Right hindlimb (tissue), 1 donor: ENCODE measurements around the gene TEX264.

ENCODE experiments used
- DNase-seq: peaks from one replicate; pipeline ENCODE4 v3.0.0-alpha.2; 2018

TEX264 gene

DNA sequence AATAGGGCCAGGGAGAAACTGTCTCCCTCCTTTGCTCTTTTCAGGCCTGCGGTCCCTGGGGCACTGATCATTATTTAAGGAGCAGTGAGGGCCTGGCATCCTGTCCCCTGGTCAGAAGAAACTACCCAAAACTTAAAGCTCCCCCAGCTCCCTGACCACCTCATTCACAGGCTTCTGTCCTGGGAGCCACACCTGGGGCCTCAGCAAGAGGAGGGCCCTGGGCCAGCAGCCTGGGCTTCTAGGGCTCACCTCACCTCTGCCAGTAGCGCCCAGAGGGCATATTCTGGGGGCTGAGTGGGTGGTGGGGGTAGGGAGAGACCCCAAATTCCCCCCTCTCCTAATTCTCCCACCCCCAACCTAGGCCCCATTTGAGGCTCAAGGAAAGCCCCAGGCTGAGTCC is 31.1 kb downstream of the TEX264 start:
- DNase-seq: no peak

DNA sequence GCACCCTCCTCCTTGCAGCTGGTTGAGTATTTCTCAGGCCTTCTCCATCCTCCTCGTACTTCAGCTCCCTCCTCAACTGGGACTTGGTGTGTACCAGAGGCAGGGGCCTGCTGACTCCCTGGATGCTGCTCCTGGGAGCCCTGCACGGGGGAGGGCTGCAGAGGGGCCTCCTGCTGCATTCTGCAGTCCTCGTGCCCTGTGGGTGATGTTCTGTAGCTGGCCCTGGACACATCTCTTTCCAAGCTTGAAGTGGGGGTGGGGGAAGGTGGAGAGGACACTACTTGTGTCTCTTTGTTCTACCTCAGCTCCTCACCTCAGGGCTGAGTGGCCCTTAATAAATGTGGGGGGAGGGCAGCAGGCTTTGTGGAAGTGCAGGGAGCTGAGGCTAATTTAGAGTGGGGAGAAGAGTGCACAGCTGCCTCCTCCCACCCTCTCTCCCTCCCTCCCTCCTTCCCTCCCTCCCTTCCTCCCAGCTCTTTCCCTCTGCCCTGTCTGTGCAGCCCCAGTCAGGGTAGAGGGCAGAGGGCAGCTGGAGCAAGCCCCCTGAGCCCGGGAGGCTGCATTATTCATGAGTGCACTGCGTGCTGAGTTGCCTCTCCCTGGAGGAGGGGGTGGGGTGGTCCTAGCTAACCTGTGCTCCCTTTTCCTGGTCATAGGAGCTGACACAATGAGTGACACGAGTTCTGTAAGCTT is 32.2 kb downstream of the TEX264 start:
- DNase-seq: peak; percentile 4

DNA sequence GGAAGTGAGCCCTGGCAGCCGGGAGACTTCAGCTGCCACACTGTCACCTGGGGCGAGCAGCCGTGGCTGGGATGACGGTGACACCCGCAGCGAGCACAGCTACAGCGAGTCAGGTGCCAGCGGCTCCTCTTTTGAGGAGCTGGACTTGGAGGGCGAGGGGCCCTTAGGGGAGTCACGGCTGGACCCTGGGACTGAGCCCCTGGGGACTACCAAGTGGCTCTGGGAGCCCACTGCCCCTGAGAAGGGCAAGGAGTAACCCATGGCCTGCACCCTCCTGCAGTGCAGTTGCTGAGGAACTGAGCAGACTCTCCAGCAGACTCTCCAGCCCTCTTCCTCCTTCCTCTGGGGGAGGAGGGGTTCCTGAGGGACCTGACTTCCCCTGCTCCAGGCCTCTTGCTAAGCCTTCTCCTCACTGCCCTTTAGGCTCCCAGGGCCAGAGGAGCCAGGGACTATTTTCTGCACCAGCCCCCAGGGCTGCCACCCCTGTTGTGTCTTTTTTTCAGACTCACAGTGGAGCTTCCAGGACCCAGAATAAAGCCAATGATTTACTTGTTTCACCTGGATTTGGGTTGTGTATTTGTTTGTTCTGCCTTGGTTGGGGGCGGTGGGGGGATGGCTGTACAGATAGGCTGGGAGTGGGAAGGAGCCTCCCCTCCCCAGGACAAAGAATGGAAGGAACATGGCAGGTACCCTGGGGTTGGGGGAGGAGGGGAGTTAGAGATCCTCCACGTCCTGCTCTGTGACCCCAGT is 32.9 kb downstream of the TEX264 start:
- peak; percentile 18 for DNase-seq

DNA sequence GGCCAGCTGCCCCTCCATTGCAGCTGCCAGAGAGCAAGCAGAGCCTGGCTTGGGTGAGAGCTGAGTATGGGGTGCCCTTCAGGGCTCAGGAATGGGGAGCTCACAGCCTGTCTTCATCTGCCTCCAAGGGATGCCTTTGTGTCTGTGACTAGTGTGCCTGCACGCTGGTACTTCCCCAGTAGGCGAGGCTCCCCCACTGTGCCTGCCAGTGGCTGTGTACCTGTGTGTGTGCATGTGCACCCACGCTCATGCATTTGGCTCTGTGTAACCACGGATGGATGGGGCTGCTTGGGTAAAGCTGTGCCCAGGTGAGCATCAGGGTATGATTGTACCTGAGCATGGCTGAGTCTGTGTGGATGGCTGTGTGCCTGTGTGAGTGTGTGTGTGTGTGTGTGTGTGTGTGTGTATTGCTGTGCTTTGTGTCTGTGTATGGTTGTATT is 33.5 kb downstream of the TEX264 start:
- peak; percentile 8 for DNase-seq

DNA sequence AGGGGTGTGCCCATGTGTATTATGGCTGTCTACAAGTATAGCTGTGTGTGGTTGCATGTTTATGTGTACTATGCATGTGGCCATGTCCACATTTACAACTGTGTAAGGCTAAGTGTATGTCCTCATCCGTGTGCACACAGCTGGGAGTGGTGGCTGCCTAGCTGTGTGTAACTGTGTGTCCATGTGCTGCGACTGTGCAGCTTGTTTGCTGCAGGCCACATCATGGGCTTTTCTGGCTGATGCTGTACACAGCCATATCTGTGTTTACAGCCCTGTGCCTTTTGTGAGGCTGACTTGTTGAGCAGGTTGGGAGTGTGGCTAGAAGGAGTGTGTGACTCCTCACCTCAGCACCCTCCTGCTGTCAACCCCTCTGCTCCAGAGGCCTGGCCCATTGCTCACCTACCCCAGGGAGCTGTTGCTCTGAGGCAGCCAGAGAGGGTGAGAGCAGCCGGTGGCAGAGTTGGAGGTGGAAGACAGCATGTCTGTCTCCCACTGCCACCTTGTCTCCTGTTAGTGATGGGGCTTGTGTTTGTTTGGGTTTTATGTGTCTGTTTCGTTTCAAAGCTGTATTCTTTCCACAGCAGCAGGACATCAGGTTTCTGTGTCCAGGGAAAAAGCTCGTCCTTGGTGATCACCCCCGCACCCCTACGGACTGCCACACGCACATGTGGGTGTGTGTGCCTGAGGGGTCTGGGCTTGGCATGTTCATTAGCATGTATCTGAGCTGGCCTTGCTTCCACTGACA is 34.4 kb downstream of the TEX264 start:
- peak; percentile 5 for DNase-seq

DNA sequence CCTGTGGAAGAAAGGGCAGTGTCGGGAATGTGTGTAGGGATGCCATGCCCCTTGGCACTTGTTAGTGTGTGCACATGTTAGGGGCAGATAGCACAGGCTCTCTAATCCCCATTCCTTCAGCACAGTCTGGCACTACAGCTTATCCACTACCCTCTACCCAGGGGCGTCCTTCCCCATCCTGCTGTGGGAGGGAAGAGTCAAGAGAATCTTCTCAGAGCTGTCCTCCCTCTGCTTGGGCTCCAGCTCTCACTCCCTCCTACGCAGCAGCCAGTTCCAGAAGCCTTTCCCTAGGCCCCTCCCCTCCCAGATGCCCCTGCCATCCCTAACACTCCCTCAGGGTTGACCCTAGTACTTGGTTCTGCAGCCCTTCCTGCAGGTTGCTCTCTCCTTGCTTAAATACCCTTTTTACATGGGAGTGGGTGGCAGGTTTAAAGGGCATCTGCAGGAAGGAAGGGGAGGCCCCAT is 35.0 kb downstream of the TEX264 start:
- DNase-seq: peak; percentile 10

DNA sequence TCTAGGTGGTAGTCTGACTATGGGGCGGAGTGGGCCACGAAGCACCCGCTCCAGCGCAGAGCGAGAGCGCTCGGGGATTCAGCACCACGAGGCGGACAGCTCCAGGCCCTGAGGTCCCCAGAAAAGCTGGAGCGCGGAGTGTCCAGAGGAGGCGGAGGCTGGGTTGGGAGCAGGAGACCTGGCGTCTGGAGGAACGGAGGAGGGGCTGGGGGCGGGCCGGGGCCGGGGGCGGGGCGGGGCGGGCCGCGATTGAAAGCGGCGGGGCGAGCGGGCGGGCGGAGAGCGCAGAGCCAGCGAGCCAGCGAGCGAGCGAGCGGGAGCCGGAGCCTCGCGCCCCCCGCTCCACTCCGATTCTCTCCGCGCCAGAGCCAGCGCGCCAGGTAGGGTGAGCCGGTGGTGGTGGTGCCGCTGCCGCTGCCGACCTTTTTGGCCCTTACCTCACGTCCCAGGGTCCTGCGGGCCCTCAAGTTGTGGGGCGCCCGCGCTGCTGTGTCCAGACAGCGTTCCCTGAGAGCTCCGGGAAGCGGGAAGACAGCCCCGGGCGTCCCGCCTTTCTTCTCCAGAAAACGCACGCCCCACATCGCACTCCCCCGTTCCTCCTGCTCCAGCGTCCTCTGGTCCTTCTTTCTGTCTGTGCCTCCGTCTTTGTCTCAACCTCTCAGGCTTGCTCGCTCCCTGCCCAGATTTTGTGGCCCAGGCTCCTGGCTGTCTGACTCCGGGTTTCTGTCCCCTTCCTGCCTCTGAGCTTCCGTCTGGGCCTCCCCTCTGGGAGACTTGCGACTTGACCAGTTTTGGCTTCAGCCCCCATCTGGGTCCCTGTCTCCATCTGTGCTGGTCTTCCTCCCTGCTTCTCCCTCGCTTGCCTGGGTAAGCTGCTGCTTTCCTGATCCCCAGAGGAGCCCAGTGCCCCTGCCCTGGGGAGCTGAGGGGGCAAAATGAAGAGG is 36.0 kb downstream of the TEX264 start, which contains the start of gene GRM2:
Gene GRM2, plus strand, starts transcription at position 281 of the 944 bp plus-strand sequence. CDS start 1,916 bp downstream, outside the sequence.
- DNase-seq: peak; percentile 93

DNA sequence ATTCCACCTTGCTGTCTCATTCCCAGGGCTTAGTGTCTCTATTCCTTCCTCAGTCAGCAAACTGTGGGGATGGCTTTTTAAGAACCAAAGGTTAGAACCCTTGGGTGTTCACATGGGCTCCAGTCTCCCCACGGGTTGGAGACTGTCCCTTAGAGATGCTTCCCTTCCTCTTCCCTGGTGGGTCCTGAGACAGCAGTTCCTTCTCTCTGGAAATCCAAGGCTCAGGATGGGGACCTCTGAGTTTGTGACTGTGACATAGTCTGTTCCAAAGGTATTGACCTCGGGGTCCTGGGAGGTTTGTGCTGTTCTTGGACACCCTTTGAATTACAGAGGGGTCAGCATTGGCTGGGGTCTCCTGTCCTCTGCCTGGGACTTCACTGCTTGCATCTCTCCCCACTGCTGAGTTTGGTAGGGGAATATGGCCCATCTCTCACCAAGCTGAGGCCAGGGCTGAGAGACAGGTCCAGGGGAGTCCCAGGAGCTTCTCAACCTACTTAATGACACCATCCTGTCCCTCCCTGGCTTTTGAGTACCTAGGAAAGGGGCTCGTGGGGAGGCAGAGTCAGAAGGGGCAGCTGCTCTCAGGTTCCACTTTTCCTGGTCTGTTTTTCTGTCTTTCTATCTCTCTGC is 37.3 kb downstream of the TEX264 start:
- peak; percentile 4 for DNase-seq

DNA sequence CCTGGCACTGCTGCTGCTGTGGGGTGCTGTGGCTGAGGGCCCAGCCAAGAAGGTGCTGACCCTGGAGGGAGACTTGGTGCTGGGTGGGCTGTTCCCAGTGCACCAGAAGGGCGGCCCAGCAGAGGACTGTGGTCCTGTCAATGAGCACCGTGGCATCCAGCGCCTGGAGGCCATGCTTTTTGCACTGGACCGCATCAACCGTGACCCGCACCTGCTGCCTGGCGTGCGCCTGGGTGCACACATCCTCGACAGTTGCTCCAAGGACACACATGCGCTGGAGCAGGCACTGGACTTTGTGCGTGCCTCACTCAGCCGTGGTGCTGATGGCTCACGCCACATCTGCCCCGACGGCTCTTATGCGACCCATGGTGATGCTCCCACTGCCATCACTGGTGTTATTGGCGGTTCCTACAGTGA is 38.0 kb downstream of the TEX264 start:
- peak; percentile 16 for DNase-seq

DNA sequence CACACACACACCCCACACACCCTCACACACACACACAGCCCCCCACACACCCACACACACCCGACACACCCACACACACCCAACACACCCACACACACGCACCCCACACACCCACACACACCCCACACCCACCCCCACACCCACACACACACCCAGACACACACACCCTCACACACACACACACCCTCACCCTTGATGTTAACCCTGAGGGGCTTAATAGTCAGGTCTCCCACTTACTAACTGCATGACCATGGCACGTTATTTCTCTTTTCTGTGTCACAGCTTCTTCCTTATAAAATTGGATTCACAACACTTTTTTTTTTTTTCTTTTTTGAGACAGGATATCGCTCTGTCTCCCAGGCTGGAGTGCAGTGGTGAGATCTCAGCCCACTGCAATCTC is 38.6 kb downstream of the TEX264 start:
- DNase-seq: peak; percentile 4

DNA sequence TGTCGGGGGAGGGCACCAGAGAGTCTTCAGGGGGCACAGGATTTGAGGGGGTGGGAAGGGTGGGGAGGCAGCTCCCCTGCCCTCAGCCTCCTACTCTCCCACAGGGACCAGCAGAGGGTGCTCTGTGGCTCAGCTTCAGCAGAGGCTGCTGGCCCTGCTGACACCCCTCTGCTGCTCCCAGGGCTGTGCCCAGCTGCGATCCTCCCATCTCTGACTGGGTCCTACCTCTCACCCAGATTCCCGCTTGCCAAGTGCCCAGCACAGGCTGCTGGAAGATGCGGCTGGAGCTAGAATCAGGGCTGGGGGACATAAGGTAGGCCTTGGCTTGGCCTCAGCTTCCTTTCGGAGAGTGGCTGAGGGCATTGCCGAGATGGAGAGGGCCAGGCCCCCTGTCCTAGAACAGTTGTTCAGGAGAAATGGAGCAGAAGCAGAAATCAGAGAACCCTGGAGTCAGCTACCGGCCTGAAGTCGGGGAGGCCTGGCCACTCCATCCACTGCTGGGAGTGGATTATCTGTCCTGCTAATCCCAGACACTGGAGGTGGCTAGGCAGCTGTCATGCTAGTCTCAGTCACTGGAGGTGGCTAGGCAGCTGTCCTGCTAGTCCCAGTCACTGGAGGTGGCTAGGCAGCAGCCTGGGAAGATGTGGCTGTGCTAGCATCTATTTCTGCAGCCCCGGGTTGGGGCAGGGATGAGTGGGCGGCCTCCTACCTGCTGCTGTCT is 39.7 kb downstream of the TEX264 start:
- peak; percentile 10 for DNase-seq

DNA sequence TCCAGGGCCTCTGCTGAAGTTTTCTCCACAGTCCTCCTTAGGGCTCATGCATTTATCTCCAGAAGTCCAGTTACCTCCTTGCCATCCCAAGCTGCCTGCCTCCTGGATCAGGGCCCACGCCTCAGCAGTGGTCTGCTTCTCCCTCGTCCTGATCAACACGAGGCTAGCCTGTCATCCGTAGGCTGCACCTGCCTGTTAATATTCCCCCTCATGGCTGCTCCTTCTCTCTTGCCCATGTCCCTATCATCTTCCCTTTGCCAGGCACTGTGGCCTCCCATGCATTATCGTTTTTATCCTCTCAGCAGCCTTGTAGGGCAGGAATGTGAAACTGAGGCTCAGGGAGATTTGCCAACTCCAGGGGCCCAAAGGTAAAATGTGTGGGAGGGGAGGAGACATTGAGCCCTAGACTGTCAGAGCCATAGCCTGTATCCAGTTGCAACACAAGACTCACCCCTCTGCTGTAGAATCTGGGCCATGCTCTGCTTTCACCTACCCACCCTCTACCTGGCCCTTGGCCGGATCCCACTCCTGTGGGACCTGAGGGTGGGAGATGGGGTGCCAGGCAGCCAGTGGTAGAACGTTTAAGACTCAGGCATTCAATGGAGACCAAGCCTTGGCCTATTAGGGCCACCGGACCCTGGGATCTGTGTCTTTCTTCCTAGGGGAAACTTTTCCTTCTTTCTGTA is 40.4 kb downstream of the TEX264 start:
- no peak for DNase-seq

DNA sequence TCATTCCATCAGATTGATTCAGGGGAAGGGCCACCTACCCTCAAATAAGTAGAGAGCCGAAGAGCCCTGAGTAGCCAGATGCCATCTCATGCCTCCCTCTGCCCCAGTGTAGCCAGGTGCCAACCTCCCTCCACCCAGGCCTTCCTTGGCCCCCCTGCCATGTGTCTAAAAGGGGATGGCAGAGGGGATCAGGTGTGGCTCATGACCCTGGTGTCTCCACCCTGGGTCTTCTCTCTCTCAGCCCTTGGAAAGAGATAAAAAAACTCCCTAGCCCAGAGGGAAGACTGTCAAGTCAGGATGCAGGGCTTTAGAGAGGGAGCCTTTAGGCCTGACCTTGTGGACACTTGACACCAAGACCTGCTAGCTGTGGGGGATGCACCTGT is 41.0 kb downstream of the TEX264 start:
- no peak for DNase-seq

DNA sequence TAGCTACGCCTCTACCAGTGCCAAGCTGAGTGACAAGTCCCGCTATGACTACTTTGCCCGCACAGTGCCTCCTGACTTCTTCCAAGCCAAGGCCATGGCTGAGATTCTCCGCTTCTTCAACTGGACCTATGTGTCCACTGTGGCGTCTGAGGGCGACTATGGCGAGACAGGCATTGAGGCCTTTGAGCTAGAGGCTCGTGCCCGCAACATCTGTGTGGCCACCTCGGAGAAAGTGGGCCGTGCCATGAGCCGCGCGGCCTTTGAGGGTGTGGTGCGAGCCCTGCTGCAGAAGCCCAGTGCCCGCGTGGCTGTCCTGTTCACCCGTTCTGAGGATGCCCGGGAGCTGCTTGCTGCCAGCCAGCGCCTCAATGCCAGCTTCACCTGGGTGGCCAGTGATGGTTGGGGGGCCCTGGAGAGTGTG is 41.5 kb downstream of the TEX264 start:
- DNase-seq: peak; percentile 8

DNA sequence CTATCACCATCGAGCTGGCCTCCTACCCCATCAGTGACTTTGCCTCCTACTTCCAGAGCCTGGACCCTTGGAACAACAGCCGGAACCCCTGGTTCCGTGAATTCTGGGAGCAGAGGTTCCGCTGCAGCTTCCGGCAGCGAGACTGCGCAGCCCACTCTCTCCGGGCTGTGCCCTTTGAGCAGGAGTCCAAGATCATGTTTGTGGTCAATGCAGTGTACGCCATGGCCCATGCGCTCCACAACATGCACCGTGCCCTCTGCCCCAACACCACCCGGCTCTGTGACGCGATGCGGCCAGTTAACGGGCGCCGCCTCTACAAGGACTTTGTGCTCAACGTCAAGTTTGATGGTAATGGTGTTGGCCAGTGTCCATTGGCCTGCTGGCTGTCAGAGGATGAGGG is 41.9 kb downstream of the TEX264 start:
- no peak for DNase-seq

DNA sequence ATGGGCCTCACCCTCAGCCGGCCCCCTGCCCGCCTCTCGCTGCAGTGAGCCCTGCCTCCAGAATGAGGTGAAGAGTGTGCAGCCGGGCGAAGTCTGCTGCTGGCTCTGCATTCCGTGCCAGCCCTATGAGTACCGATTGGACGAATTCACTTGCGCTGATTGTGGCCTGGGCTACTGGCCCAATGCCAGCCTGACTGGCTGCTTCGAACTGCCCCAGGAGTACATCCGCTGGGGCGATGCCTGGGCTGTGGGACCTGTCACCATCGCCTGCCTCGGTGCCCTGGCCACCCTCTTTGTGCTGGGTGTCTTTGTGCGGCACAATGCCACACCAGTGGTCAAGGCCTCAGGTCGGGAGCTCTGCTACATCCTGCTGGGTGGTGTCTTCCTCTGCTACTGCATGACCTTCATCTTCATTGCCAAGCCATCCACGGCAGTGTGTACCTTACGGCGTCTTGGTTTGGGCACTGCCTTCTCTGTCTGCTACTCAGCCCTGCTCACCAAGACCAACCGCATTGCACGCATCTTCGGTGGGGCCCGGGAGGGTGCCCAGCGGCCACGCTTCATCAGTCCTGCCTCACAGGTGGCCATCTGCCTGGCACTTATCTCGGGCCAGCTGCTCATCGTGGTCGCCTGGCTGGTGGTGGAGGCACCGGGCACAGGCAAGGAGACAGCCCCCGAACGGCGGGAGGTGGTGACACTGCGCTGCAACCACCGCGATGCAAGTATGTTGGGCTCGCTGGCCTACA is 44.4 kb downstream of the TEX264 start:
- DNase-seq: no peak

DNA sequence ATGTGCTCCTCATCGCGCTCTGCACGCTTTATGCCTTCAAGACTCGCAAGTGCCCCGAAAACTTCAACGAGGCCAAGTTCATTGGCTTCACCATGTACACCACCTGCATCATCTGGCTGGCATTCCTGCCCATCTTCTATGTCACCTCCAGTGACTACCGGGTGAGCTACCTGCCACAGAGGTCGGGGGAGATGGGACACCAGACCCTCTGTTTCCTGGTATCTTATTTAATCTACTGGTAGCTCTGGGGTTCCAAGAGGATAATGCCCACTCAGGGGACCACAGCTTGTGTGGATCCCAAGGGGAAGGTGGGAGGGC is 44.9 kb downstream of the TEX264 start:
- DNase-seq: no peak

DNA sequence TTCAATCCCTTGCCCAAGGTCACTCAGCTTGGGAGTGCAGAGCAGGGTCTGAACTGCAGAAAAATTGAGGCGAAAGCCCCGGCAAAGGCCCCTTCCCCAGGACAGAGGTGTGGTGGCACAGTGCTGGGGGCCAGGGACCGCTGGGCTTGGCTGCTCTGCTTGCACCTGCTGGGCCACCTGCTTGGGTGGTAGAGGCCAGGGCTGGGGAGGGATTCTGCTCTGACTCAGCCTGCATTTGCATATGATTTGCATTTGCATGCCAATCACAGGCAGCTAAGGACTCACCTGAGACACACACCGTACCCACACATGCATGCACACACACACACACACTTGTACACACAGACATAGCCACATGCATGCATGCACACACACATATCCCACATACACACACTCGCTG is 45.8 kb downstream of the TEX264 start:
- DNase-seq: no peak

DNA sequence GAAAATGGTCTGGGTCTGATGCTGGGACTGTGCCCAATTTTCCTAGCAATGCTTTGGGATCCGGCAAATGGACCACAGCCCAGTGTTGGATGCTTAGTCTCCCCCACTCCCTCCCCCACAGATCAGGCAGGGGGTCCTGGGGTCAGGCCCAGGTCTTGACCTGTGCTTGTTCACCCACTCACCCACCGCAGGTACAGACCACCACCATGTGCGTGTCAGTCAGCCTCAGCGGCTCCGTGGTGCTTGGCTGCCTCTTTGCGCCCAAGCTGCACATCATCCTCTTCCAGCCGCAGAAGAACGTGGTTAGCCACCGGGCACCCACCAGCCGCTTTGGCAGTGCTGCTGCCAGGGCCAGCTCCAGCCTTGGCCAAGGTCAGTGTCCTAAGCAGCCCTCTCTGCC is 46.4 kb downstream of the TEX264 start:
- no peak for DNase-seq

DNA sequence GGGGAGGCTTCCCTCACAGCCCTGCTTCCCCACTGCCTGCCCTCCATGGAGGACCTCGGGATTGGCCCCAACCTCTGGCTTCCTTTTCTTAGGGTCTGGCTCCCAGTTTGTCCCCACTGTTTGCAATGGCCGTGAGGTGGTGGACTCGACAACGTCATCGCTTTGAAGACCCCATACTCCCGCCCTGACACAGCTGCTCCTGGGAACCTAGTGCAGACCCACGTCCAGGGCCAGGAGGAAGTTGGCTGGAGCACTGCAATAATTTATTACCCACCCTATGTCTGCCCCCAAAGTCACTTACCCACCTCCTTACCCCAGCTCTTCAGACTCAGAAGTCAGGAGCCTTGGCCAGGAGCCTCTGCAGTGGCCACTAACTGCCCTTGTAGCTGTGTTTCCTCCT is 46.9 kb downstream of the TEX264 start:
- DNase-seq: no peak
